Cardiac fibroblast (primary cell): ENCODE data around the gene CCDC187.

Experiments used
- DNase-seq, 2 donors: peaks; one replicate each; pipeline versions ENCODE4 v3.0.0 to v3.0.0-alpha.2; 2010; ENCODE audit warnings: low read depth in 2 of 2
- H3K4me3 ChIP-seq, 2 donors: replicated peaks in 1 of 2; 1 replicate in 1 of 2; 2 replicates in 1 of 2; pipeline ENCODE4 v1.5.1; 2011; ENCODE audit warnings: low read depth in 2 of 2, low read length in 2 of 2, mild to moderate bottlenecking in 2 of 2, moderate library complexity in 1 of 2
- TF ChIP-seq, protein P1 (sequence below): IDR thresholded peaks from one replicate; pipeline ENCODE4 v1.5.1; 2011; ENCODE audit warnings: low read depth, mild to moderate bottlenecking, low read length, inconsistent platforms

Gene CCDC187

DNA sequence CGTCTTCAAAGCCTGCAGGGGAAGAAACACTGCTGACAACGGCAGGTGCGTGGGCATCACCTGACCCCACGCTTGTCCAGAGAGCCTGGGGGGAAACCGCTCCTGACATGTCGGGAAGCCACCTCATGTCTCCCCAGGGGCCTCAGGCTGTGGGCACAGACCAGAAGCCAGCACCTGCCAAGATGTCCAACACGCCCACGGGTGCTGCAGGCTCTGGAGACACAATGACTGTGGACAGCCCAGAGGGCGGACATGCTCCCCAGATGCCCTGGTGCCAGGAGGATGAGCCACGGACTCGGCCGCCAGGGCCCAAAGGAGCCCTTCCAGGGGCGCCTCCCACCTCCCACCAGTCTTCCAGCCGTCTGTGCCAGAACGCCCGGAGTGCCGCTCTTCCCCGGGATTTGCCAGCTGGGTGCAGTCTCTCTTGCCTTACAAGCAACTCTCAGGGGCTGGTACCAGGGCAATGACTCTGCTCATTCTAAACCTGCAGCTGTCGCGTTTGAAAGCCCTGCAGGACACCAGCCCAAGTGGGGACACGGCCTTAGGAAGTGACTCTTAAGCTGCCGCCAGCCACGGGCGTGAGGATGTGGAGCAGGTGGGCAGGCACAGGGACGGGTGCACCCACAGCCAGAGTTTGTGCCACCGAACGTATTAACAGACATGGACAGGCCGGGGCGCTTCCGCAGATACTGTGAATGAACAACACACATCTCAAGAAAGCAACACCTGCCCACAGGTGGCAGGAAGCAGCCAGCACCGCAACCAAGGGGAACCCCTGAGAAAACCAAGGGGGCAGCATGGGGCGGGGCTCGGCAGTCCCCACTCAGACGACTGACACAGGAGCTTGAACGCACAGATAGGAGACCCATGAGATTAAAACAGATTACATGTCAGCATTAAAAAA is 92.2 kb downstream of the CCDC187 start:
- DNase-seq, result no peak
- no peak overlapping the region for H3K4me3 ChIP-seq
- TF ChIP-seq, protein P1, sequence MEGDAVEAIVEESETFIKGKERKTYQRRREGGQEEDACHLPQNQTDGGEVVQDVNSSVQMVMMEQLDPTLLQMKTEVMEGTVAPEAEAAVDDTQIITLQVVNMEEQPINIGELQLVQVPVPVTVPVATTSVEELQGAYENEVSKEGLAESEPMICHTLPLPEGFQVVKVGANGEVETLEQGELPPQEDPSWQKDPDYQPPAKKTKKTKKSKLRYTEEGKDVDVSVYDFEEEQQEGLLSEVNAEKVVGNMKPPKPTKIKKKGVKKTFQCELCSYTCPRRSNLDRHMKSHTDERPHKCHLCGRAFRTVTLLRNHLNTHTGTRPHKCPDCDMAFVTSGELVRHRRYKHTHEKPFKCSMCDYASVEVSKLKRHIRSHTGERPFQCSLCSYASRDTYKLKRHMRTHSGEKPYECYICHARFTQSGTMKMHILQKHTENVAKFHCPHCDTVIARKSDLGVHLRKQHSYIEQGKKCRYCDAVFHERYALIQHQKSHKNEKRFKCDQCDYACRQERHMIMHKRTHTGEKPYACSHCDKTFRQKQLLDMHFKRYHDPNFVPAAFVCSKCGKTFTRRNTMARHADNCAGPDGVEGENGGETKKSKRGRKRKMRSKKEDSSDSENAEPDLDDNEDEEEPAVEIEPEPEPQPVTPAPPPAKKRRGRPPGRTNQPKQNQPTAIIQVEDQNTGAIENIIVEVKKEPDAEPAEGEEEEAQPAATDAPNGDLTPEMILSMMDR, result no peak

DNA sequence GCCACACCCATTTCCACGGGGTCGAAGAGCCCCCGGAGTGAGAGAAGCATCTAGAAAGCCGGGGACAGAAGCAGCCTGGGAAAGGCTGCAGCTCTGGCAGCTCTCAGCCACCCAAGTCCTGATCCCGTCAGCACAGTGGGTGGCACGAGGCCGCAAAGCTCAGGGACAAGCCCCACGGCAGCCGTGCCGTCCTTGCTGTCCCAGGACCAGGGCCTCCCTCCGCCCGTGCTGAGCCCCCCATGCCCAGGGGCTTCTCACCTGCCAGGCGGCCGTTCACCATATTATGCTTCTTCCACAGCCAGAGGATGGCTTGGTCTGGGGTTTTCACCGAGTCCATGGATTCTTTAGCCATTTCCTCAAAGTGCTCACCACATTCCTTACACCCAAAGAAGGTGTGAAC is 92.9 kb downstream of the CCDC187 start:
- TF ChIP-seq, protein P1, result no peak
- no peak overlapping the region for H3K4me3 ChIP-seq
- no peak for DNase-seq

DNA sequence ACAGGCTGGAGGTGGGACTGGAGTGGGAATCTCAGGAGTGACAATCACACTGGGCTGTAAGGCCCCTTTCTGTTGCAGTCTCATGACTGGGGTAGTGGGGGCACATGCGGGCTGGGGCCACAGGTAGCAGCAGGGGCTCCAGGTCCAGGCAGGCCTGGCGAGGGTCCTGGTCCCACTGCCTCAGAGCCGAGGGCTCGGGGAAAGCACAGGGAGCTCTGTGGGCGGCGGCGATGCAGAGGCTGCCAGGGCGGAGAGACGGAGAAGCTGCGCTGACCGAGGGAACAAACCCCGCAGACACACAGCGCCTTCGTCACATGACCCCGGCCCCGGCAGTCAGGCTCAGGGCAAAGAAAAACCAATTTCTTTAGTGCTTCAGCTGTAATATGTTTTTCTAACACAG is 93.6 kb downstream of the CCDC187 start:
- TF ChIP-seq, protein P1, result no peak
- DNase-seq, result no peak

DNA sequence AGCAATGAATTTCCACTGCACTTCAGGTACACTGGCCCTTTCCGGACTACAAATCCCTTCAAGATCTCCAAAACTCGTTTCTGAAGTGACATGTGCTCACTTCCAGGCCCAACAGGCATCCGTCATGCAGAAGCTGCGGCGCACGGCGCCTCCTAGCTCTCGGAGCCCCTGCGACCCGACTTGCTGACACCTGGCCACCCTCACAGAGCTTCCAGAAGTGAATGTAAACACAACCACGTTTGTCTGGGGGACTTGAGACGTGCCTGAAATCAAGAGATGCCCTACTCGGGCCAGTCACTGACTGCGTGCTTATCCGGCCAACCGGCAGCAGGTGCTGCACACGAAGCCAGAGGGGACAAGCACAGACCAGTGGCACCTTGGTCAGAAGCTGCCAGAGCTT is 94.1 kb downstream of the CCDC187 start:
- H3K4me3 ChIP-seq, result no peak overlapping the region
- TF ChIP-seq, protein P1, result no peak
- DNase-seq, result no peak

More for the DNA sequence above, 93.6 kb downstream of the CCDC187 start:
- H3K4me3 ChIP-seq, result no peak overlapping the region

DNA sequence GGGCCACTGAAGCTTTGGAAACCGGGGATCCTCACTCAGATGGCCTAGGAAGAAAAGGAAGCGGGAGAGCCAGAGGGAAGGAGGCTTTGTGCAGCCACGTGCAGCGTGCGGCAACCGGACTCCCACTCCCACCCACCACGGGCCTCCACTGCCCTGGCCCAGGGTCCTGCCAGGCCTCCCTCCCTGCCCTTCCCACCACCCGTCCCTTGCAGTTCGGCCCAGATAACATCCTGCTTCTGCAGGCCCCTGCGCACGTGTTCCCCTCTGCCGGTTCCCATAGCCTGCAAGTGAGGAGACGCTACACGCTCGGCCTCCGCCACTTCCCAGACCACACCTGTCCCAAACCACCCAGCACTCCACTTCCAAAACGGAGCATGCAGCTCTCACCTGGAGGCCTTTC is 94.7 kb downstream of the CCDC187 start:
- DNase-seq, result no peak
- no peak overlapping the region for H3K4me3 ChIP-seq
- TF ChIP-seq, protein P1, result no peak

DNA sequence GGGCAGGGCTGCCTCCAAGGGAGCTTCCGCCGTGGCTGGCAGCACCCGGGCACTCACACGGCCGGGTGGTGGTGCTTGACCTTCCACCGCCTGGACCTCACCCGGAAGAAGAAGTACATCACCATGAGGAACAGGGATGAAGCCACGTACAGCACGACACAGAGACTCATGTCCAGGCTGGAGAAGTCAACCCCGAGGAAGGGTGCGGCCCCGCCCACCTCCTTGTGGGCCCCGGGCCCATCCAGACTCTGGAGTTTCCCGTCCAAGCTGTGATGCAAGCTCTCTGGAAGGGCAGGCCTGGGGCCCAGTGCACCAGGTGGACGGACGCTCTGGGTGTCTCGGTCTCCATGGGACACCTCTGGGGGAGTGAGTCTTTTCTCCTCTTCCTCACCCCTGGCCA is 95.2 kb downstream of the CCDC187 start:
- TF ChIP-seq, protein P1, result no peak
- no peak for DNase-seq
- H3K4me3 ChIP-seq, result no peak overlapping the region
